ENCODE measurements around the gene PXMP2.

DNA sequence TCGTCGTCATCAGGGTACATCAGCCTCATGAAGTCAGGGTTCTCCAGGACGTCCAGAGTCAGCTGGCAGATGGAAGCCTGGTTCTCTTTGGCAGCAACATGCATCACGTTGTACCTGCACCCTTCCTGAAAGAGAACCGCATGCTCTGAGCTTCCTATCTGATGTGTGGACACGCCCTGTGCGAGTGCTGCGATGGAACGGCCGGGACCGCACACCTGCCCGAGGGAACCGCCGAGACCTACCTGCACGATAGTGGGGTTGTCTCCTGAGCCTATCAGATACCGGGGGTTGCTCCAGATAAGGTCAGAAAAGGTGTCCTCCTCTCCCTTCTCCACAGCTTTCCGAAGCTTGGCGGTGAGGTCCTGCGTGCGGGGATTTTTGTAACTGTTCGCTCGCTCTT, 60.5 kb downstream of the PXMP2 start:
- TF ChIP-seq, protein P1, sequence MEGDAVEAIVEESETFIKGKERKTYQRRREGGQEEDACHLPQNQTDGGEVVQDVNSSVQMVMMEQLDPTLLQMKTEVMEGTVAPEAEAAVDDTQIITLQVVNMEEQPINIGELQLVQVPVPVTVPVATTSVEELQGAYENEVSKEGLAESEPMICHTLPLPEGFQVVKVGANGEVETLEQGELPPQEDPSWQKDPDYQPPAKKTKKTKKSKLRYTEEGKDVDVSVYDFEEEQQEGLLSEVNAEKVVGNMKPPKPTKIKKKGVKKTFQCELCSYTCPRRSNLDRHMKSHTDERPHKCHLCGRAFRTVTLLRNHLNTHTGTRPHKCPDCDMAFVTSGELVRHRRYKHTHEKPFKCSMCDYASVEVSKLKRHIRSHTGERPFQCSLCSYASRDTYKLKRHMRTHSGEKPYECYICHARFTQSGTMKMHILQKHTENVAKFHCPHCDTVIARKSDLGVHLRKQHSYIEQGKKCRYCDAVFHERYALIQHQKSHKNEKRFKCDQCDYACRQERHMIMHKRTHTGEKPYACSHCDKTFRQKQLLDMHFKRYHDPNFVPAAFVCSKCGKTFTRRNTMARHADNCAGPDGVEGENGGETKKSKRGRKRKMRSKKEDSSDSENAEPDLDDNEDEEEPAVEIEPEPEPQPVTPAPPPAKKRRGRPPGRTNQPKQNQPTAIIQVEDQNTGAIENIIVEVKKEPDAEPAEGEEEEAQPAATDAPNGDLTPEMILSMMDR (IDR thresholded peaks at IDR 0.05; ENCODE audit: low read depth, low read length), result no peak
- no peak for TF ChIP-seq POLR2A (IDR thresholded peaks at IDR 0.05; ENCODE audit: extremely low read depth, insufficient read length)
- TF ChIP-seq, protein P2, sequence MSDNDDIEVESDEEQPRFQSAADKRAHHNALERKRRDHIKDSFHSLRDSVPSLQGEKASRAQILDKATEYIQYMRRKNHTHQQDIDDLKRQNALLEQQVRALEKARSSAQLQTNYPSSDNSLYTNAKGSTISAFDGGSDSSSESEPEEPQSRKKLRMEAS (IDR thresholded peaks at IDR 0.05; ENCODE audit: low read depth, low read length), result no peak

Measured in NB4 (cell line).